ENCODE results near the gene NEDD4L.

The NEDD4L gene

DNA sequence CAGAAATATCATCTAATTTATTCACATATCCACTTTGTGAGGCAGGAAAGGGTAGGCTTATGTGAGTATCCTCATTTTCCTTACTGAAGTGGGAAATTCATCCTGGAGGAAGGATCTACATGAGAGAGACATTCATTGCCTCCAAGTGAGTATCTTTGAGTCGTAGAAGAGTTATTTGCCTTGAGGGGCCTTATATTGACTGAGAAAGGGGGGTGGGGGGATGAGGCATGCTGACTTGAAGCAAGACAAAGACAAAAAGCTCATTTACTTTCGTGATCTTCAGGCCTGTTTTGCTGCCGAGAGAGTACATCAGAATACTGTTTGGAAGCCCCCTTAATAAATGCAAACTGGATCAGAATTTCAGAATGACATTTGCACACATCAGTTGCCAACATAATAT lies 17.6 kb upstream of the NEDD4L start:
- no peak for FAIRE-seq
- DNase-seq (ENCODE audit: extremely low spot score, insufficient read length, low read depth): no peak

DNA sequence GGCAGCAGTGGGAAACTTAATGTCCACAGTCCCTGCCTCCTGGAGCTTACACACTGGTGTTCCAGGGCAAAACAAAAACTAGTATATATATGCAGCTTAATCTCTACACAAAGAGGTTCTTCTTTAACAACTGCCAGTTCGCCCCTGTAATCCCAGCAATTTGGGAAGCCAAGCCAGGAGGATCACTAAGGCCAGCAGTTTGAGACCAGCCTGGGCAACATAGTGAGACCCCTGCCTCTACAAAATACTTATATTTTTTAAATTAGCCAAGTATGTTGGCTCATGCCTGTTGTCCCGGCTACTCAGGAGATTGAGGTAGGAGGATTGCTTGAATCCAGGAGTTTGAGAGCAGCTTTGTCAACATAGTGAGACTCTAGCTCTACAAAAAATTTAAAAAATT lies 17.2 kb upstream of the NEDD4L start:
- FAIRE-seq (no peak), DNase-seq (ENCODE audit: extremely low spot score, insufficient read length, low read depth) (no peak)

DNA sequence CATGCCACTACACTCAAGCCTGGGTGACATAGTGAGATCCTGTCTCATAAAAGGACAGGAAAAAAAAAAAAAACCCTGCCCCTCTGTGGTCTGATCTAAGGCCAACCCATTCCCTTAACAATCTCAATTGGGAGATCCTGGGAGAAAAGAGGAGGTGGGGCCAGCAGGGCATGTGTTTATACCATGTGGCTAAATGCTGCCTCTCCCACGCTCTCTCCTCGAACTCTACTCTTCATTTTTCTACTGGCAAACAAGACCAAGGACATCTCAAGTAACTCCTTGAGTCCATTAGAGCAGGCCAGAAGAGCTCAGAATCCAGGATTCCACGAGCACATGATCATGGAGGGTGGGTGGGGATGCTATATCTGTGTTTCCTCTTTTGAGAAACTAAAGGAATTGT lies 16.7 kb upstream of the NEDD4L start:
- DNase-seq (ENCODE audit: extremely low spot score, insufficient read length, low read depth): no peak
- no peak for FAIRE-seq

DNA sequence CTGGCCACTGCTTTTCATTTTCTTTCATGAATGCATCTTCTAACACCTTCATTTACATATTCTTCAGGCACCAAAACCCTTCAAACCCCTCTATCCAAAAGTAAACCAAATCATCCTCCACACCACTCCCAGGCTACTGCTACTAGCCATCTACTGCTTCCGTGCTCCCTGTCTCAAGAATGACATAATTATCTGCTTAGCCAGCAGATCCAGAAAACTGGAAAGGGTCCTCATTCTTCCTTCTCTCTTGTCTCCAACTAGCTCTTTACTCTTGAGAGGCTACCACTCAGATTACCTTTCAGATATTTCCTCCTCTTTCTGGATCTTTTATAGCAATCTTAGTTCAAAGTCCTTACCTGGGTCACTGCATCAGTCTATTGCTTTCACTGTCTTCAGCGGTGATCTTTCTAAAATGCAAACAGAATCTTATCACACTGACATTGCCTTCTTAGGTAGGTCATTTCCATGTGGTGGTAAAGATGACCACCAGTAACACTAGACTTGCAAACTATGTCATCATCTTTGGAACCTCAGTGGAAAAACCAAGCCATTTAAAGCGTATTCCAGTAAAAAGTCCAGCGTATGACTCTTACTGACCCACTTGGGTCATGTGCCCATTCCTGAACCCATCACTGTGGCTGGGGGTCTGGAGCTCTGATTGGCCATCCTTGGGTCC lies 15.8 kb upstream of the NEDD4L start:
- no peak for FAIRE-seq
- no peak for DNase-seq (ENCODE audit: extremely low spot score, insufficient read length, low read depth)

DNA sequence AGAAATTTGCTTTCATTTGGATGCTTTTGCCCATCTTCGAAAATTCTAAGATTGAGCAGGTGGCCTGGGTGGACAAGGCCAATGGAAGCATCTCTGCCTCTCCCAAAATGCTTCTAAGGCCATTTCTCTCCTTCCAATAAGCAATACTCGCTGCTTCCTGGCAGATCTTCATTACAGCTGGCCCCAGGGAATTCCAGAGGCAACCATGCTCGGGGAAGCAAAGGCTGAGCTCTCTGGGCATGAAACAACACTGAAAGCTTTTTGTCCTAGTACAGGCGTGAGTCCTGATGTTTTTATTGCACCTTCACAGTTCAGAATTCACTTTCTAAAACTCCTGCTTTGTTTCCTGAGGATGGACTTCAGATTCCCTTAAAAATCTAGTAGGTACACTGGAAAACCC lies 11.8 kb upstream of the NEDD4L start:
- DNase-seq (ENCODE audit: extremely low spot score, insufficient read length, low read depth): no peak
- FAIRE-seq: no peak

DNA sequence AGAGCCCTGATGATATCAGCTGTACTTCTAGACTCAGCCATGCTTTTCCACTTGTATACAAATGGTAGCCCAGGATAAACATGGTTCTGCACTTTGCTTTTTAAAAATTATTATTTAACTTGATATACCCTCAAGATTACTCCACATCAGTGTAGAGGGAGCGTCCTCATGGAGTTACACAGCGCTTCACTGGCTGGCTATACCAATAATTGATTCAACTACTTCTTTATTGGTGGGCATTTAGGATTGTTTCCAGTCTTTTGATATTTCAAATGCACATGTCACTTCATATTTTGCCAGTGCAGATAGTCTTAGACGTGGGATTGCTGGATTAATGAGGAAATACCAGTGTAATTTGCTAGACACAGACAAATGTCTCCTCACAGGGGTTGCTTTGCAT lies 10.8 kb upstream of the NEDD4L start:
- FAIRE-seq (no peak), DNase-seq (ENCODE audit: extremely low spot score, insufficient read length, low read depth) (no peak)

DNA sequence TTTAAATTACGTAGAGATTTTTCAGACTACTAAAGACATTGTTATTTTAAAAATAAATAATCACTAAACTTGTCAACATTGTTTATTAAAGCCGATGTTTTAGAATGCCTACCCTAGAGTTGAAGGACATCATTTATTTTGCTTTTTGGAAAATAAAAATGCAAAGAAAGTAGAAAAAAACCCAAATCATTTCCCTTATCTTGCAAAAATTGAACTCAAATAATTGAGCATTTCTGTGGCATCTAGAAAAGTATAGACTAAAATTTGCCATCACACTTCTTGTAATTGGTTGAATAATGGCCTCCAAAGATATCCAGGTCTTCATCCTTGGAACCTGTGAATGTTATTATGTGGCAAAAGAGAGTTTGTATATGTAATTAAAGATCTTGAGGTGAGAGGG lies 9.7 kb upstream of the NEDD4L start:
- no peak for DNase-seq (ENCODE audit: extremely low spot score, insufficient read length, low read depth)
- FAIRE-seq: no peak

DNA sequence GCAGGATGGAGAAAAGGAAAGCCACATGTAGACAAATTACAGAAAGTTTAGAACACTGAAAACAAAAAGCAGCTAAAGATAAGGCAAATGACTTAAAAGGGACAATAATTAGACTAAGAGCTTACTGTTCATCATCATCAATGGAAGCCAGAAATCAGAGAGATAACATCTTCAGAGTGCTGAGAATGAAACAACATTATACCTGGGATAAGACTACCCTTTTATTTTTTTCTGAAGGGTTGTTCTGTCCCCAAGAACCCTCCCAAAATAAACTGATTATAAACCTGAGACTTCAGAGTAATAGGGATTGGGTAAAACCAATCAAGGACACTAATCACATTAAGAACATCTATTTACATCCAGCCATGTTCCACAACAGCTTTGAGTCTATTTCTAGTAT lies 6.9 kb upstream of the NEDD4L start:
- DNase-seq (ENCODE audit: extremely low spot score, insufficient read length, low read depth) (no peak), FAIRE-seq (no peak)

DNA sequence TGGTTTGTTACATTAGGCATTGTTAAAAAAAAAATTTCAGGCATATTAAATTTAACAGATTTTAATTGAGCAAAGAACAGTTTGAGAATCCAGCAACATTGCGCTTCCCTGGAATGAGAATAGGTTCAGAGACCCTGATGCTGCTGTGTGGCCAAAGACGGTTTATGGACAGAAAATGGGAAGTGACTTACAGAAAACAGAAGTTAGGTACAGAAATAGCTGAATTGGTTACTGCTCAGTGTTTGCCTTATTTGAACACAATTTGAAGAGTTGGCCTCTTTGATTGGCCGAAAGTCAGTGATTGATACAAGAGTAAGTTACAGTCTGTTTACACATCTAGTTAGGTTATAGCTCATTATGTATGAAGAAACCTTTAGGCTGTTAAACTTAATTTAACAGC lies 6.0 kb upstream of the NEDD4L start:
- peak; percentile 76 for FAIRE-seq
- no peak for DNase-seq (ENCODE audit: extremely low spot score, insufficient read length, low read depth)

DNA sequence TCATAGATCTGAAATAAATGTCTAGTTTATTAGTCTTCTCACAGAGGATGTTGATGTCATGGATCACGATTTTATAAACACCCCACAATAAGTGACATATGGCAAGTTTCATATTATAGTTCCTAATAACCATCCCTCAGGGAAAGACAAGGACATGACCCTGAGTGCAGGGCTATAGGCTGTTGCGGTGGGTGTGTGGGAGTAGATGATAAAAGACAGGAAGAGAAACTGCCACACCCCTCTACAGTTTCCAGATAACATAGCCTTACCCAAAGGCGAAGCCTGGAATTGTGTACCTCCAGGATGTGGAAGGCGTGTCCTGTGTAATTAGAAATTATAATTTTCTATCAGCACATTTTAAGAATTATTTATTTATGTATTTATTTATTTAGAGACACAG lies 2.4 kb upstream of the NEDD4L start:
- DNase-seq (ENCODE audit: extremely low spot score, insufficient read length, low read depth) (no peak), FAIRE-seq (no peak)

DNA sequence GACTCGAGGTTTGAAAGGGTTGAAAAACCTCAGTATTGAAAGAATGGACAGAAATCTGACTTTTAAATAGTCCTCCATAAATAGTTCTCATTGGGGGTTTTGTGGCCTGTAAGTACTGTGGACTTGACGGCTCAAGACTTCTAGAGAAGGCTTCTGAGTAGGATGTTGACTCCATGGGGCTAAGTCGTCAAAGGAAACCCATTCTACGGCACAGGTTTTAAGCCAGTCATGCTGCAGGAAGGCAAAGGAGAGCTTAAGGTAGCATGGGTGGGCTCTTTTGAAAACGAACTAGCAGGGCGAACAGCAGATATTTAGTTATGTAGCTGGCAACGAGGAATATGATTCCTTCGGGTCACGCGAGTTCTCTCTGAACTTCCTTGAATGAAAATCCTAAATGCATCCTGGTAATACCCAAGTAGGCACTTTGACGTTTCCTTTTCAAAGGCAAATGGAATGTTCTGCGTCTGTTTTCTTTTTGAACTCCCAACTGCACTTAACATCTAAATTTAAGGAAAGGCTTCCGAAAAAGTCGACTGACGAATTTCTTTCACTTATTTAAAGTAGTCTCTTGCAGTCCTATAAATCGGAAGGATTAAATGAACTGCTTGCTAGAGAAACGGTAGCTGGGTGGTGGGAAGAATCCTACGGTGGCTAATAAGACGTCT lies 1.1 kb upstream of the NEDD4L start:
- DNase-seq (ENCODE audit: extremely low spot score, insufficient read length, low read depth) (no peak), FAIRE-seq (no peak)

DNA sequence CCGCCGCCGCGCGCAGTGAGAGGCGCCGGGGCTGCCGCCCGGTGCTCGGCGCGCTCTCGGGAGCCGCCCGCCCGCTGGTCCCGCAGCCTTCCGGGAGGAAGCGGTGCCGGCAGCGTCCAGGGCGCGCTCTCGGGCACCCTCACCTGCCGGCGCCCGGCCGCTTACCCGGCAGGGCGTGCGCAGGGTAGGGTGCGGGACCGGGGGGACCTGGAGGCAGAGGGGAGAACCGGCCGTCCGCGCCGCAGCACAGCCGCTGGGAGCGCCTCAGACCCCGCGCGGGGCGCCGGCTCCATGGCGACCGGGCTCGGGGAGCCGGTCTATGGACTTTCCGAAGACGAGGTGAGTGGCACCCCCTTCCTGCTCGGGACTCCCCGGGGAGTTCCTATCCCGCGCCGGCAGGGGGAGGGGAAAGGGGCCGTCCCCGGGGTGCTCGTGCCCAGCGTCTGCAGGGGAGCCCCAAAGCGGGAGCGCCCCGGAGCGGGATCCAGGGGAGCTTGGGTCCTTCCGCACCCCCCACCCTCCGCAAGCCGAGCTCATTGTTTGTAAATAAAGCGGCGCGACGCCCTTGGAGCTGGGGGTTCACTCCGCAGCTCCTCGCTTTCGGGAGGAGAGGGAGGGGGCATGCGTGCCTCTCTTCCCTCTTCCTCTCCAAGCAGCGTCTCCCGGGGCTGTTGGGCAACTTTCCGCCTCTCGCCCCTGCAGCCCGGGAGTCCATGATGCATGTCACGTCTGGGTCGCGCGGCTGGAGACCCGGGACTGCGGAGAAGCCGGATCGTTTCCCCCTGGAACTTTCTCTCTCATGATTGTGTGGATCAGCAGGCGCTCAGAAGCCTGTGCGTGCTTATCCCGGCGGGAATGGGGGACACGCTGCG lies 580 bp downstream of the NEDD4L start:
- DNase-seq (ENCODE audit: extremely low spot score, insufficient read length, low read depth) (peak; percentile 14), FAIRE-seq (no peak)

DNA sequence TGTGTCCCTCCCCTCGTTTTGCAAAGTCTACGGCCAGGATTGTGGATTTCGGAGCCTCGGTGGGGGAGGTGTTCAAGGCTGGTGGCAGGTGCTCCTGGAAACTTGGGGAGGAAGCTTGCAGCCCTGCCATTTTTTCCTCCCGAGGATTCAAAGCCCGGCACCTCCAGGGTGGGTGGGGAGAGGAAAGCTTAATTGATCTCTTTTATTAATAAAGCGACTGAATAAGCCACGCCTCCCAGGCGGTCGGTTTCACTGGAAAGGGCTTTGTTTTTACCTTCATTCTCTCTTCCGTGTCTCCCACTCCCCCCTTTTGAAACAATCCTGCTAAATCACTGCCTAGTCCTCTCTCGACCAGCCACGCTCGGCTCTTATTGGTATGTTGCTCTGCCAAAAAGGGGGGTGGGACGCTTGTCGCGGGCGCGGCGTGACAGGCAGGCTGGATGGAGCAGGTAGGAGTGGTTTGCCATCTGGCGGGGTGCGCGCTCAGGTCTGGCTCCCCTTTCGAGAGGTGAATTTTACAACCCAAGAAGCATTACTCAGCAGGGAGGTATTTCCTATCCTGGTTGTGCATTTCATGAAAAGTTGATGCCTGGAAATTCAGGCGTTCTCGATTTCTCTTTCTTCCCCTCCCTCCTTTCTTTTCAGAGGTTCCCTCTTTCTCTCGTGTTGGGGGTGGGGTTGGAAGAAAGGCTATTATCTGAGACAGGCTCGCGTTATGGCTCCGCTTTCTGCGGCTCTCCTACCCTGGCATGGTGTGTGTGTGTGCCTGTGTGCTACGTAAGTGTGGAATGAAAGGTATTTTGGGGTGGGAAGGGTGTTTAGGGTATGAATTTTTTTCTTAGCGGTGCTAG lies 1.4 kb downstream of the NEDD4L start:
- DNase-seq (ENCODE audit: extremely low spot score, insufficient read length, low read depth): no peak
- FAIRE-seq: peak; percentile 41

DNA sequence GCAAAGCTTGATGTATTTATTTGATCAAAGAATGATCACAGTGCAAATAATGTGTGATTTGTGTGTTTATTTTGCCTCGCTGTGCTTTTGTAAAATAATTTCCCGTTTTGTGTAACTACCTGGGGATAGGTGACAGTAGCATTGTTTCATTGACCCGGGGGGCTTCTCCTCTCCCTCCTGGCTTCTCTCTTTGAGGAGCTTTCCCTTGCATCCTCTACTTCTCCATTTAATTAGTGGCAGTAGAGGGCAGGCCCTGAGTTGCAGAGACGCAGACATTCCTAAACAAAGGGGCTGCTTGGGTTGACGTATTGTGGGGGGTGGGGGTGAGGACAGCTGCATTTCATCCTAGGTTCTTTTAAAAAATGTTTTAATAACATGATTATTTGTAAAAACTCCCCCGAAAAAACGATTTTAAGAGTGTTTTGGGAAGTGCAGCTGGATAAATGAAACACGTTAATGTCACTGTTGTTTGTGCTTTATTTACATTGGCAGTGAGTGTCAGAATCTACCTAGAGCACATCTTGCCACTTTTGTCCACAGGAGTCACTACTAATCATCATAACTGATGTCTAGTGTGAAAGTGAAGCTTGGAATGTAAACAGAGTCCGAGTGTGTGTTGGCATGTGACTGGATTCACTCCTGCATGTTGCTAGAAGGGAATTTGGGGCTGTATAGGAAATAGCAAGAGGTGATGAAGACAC lies 2.2 kb downstream of the NEDD4L start:
- FAIRE-seq: no peak
- no peak for DNase-seq (ENCODE audit: extremely low spot score, insufficient read length, low read depth)

DNA sequence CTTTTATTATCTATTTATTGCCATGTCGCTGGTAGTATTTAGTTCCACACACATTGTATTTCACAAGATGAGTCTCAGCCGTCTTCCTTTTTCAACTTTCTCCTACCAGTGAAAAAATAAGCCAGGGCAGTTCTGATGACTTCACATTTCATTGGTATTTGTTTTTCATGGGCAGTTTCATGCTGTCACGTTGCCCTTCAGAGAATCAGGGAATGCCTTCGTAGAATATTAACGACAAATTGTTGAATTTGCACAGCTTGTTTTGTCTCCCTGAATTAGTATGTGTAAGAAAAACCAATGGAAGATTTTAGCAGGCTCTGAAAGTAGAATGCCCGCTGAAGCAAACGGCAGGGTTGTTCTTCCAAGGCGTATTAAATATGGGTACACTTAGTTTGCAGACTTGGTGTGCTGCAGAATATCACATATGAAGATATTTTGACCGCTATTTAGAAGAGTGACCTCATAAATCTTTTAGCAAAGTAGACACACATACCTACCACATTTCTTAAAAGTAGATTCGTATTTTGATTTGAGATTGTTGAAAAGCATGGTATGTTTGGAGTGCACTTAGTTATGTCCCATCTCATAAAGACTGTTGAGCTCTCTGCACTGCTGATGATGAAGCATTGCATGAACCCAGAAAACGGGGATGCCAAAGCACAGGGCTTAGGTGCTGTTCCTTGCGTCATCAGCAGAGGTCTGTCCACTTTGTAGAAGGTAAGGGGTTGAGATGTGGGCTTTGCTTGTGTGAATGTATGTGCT lies 2.9 kb downstream of the NEDD4L start:
- no peak for DNase-seq (ENCODE audit: extremely low spot score, insufficient read length, low read depth)
- no peak for FAIRE-seq

DNA sequence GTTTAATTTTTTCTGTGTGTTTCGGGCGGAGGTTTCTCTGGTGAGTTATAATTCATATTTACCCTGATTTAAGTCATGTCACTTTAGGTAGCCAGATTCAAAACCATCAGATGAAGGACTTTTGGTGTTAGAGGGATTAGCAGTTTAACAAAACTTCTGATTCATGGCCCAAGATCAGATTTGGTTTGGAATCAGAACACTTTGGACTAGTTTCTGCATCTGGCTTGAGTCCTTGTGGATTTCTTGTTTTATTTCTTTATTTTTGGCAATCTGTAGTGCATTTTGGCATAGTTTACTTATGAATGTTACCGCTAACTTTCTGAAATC lies 3.5 kb downstream of the NEDD4L start:
- no peak for FAIRE-seq
- DNase-seq (ENCODE audit: extremely low spot score, insufficient read length, low read depth): no peak

DNA sequence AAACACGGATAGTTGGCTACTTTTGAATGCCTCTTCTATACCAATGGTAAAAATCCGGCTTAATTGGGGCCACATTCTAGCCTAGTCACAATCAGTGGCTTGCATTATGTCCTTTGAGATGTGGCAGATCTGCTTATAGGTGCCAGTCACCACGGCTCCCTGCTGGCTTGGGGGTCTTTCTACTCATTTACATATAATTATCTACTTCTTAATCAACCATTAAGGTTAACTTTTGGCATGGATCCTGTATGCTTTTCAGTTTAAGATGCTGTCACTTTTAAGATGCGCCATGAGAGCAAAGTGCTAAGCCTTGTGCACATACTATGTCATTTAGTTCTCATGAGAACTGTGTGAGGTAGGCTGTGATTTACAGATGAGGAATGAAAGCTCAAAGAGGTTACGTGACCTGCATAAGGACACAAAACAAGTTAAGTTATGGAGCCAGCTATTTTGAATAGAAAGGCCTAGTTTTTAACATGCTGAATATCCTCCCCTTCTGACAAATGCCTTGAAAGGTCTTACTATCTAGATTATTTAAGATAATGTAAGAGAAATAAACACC lies 4.1 kb downstream of the NEDD4L start:
- no peak for DNase-seq (ENCODE audit: extremely low spot score, insufficient read length, low read depth)
- no peak for FAIRE-seq

DNA sequence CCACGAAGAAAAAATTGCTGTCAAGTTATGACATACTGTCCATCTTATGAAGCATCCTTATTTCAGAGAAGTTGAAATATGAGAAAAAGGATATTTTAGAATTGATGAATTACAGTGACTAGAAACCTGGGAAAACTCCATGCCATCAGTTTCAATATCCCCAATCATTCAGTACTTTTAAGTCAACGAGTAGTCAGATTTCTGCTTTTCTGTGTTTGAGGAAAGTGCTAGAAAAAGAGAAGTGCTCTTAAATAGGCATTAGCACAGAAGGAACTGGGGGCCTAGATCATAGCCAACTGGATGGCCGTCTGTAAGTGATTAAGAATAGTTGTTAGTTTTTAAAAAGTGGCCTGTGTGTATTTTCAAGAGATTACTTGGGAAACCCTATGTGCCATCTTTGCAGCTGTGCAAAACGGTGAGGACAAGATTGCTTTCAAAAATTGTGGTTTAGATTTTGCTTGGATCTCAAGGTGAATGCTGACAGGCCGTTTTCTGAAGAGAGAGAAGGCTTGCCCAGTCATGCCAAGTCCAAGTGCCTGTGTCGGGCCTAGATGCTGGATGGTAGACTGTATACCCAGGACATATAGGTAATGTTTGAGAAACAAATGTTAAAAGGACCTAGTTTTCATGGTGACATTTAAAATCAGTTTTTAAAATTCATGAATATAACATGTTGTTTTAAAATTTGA lies 5.1 kb downstream of the NEDD4L start:
- no peak for DNase-seq (ENCODE audit: extremely low spot score, insufficient read length, low read depth)
- no peak for FAIRE-seq
